SU-DHL-6 (cell line): ENCODE data around the gene RHOT2.

Source experiments
- H2AFZ ChIP-seq: fragments of 200-600 bp; sonication (generic); 2 replicates; pipeline ENCODE4 v1.6.1; 2014; ENCODE audit warnings: low read depth, mild to moderate bottlenecking, moderate library complexity, mixed read lengths, antibody characterized with exemption, low read length; ENCODE audit not compliant: severe bottlenecking
- H3F3A ChIP-seq: fragments of 200-600 bp; shearing (Covaris generic); 2 replicates; pipeline ENCODE4 v1.6.0; 2016; ENCODE audit warnings: antibody characterized with exemption, mild to moderate bottlenecking; ENCODE audit not compliant: insufficient read depth
- H3K27ac ChIP-seq: fragments of 200-600 bp; sonication (generic); 2 replicates; pipeline ENCODE4 v1.5.1; 2016; ENCODE audit warnings: low read depth, mild to moderate bottlenecking, low read length, moderate library complexity, mixed read lengths
- H3K27me3 ChIP-seq: fragments of 200-600 bp; sonication (generic), shearing (Covaris generic); 2 replicates; pipeline ENCODE4 v1.6.0; 2014; ENCODE audit warnings: mild to moderate bottlenecking, low read length
- H3K36me3 ChIP-seq: fragments of 200-600 bp; sonication (generic); 2 replicates; pipeline ENCODE4 v1.6.1; 2014; ENCODE audit warnings: mild to moderate bottlenecking, low read length, mixed read lengths
- H3K4me2 ChIP-seq: fragments of 300-600, 200-600 bp; shearing (Covaris generic), sonication (generic); 2 replicates; pipeline ENCODE4 v1.6.0; 2014; ENCODE audit warnings: low read length, low read depth, mild to moderate bottlenecking; ENCODE audit not compliant: poor library complexity, severe bottlenecking
- H3K4me3 ChIP-seq: fragments of 200-600 bp; sonication (generic); 2 replicates; pipeline ENCODE4 v1.5.1; 2014; ENCODE audit warnings: antibody characterized with exemption, low read length, mild to moderate bottlenecking, mixed read lengths; ENCODE audit not compliant: insufficient read depth, poor library complexity, severe bottlenecking
- H3K79me2 ChIP-seq: fragments of 200-600 bp; sonication (generic); 2 replicates; pipeline ENCODE4 v1.6.1; 2014; ENCODE audit warnings: mild to moderate bottlenecking, low read length, moderate library complexity; ENCODE audit not compliant: insufficient read depth
- H3K9ac ChIP-seq: fragments of 200-600 bp; sonication (generic); 2 replicates; pipeline ENCODE4 v1.7.0; 2014; ENCODE audit warnings: mild to moderate bottlenecking, low read length
- H3K9me2 ChIP-seq: fragments of 200-600 bp; sonication (generic); replicated peaks from 2 replicates; pipeline ENCODE4 v1.6.1; 2014; ENCODE audit warnings: low read length; ENCODE audit not compliant: insufficient read depth
- H3K9me3 ChIP-seq: fragments of 200-600 bp; sonication (generic); 2 replicates; pipeline ENCODE4 v1.6.1; 2014; ENCODE audit warnings: low read length, mixed read lengths; ENCODE audit not compliant: insufficient read depth
- H4K20me1 ChIP-seq: fragments of 200-600 bp; sonication (generic); 2 replicates; pipeline ENCODE4 v1.6.1; 2014; ENCODE audit warnings: low read depth, mild to moderate bottlenecking, antibody characterized with exemption, low read length, moderate library complexity, mixed read lengths
- EZH2phosphoT487 ChIP-seq: fragments of 200-600 bp; sonication (generic), shearing (Covaris generic); conservative IDR thresholded peaks from 2 replicates; pipeline ENCODE4 v1.6.1; 2018; ENCODE audit warnings: mild to moderate bottlenecking, antibody characterized with exemption, low read length, moderate library complexity, mixed read lengths
- TF ChIP-seq, protein P1 (sequence below): fragments of 200-600 bp; sonication (generic); IDR thresholded peaks from one replicate; pipeline ENCODE4 v1.5.1; 2017; ENCODE audit warnings: antibody characterized with exemption, mild to moderate bottlenecking, low read length, moderate library complexity; ENCODE audit not compliant: insufficient read depth, poor library complexity, severe bottlenecking

RHOT2 gene

DNA sequence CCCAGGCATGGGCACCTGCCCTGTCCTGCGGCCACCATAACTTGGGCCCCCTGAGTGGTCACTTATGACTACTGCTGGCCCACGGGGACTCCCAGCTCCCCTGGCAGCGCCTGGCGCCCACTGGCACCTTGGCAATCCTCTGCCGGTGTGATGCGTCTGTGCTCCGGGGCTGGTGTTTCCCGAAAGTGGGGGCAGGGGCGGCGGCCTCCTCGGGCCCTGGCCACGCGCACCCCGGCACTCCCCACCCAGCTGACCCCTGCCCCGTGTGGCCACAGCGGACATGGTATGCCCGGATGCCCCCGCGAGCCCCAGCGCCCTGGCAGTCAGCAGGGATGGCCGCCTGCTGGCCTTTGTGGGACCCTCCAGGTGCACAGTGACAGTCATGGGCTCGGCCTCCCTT is 10.4 kb upstream of the RHOT2 start:
- no peak overlapping the region for H3K9ac ChIP-seq
- H3K27me3 ChIP-seq: no peaks in the 10 kb centered on the region
- H3K9me3 ChIP-seq: no peaks in the 10 kb centered on the region
- H3K27ac ChIP-seq: no peak overlapping the region
- no peaks in the 10 kb centered on the region for H3F3A ChIP-seq
- H3K4me2 ChIP-seq: no peak overlapping the region
- no peaks in the 10 kb centered on the region for H3K79me2 ChIP-seq
- H2AFZ ChIP-seq: no peak overlapping the region
- H3K4me3 ChIP-seq: no peak overlapping the region
- no peaks in the 10 kb centered on the region for H4K20me1 ChIP-seq
- H3K9me2 ChIP-seq: no peaks in the 10 kb centered on the region
- no peak for TF ChIP-seq EZH2phosphoT487
- TF ChIP-seq, protein P1, sequence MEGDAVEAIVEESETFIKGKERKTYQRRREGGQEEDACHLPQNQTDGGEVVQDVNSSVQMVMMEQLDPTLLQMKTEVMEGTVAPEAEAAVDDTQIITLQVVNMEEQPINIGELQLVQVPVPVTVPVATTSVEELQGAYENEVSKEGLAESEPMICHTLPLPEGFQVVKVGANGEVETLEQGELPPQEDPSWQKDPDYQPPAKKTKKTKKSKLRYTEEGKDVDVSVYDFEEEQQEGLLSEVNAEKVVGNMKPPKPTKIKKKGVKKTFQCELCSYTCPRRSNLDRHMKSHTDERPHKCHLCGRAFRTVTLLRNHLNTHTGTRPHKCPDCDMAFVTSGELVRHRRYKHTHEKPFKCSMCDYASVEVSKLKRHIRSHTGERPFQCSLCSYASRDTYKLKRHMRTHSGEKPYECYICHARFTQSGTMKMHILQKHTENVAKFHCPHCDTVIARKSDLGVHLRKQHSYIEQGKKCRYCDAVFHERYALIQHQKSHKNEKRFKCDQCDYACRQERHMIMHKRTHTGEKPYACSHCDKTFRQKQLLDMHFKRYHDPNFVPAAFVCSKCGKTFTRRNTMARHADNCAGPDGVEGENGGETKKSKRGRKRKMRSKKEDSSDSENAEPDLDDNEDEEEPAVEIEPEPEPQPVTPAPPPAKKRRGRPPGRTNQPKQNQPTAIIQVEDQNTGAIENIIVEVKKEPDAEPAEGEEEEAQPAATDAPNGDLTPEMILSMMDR: no peak
- no peaks in the 10 kb centered on the region for H3K36me3 ChIP-seq

- H3K27ac ChIP-seq: no peak overlapping the region
- H4K20me1 ChIP-seq: no peaks in the 10 kb centered on the region
- H3K9me3 ChIP-seq: no peaks in the 10 kb centered on the region
- no peak overlapping the region for H2AFZ ChIP-seq
- no peak overlapping the region for H3K4me3 ChIP-seq
- no peak overlapping the region for H3K9ac ChIP-seq
- no peaks in the 10 kb centered on the region for H3K27me3 ChIP-seq
- no peaks in the 10 kb centered on the region for H3K9me2 ChIP-seq
- TF ChIP-seq EZH2phosphoT487: no peak
- TF ChIP-seq, protein P1: no peak
- H3K4me2 ChIP-seq: no peak overlapping the region
- H3K79me2 ChIP-seq: no peaks in the 10 kb centered on the region
- H3K36me3 ChIP-seq: no peaks in the 10 kb centered on the region
- H3F3A ChIP-seq: no peaks in the 10 kb centered on the region
Observed at GRCh38 chr16:658679-659571, 9.0 kb upstream of the RHOT2 start.

GRCh38 chr16:659618-660017 is 8.3 kb upstream of the RHOT2 start:
- no peaks in the 10 kb centered on the region for H3K9me3 ChIP-seq
- H3K9ac ChIP-seq: no peak overlapping the region
- no peaks in the 10 kb centered on the region for H3K79me2 ChIP-seq
- no peak overlapping the region for H3K27ac ChIP-seq
- H4K20me1 ChIP-seq: no peaks in the 10 kb centered on the region
- H3K36me3 ChIP-seq: no peaks in the 10 kb centered on the region
- H2AFZ ChIP-seq: no peak overlapping the region
- H3K9me2 ChIP-seq: no peaks in the 10 kb centered on the region
- TF ChIP-seq EZH2phosphoT487: no peak
- TF ChIP-seq, protein P1: no peak
- H3K4me2 ChIP-seq: no peak overlapping the region
- no peak overlapping the region for H3K4me3 ChIP-seq
- no peaks in the 10 kb centered on the region for H3K27me3 ChIP-seq
- no peaks in the 10 kb centered on the region for H3F3A ChIP-seq
